GM12878 (cell line): ENCODE measurements around the gene GPC6. TPM values are rescaled to one million over a fixed set of nuclear protein-coding genes. Genes with fewer than 3 reads are reported as not detected.

Experiments used
- ATAC-seq: fragments of 200-7000 bp; cut with Tn5 transposase; 3 replicates; pipeline ENCODE4 v1.9.1; 2020; ENCODE audit warnings: mild to moderate bottlenecking, moderate library complexity
- BruUV-seq: library from RNA; stranded (reverse); fragments of 400-500 nt; replicated peaks from 2 replicates; lab custom pipeline; 2021; lab: Mats Ljungman, UMichigan
- CTCF ChIA-PET: fragments of 300-600 bp; sonication (Branson Sonifier 250); formaldehyde crosslinking; extraction: SDS; loops from one replicate; lab custom pipeline; 2021; ENCODE audit warnings: inconsistent platforms; lab: Yijun Ruan, JAX
- POLR2A ChIA-PET: fragments of 350-600 bp; formaldehyde crosslinking; extraction: SDS; loops from one replicate; lab custom pipeline; 2021; ENCODE audit warnings: inconsistent platforms; lab: Charles Lee
- RAD21 ChIA-PET: fragments of 300-600 bp; sonication (Branson Sonifier 250); formaldehyde crosslinking; loops from one replicate; lab custom pipeline; 2023; ENCODE audit warnings: antibody characterized with exemption; ENCODE audit not compliant: unreplicated experiment; lab: Charles Lee
- SMC1A ChIA-PET: fragments of 300-600 bp; sonication (Branson Sonifier 250); formaldehyde crosslinking; loops from one replicate; lab custom pipeline; 2023; ENCODE audit not compliant: unreplicated experiment, uncharacterized antibody; lab: Charles Lee
- DNase-seq: peaks from one replicate; pipeline ENCODE4 v3.0.0-alpha.2; 2011; ENCODE audit warnings: low read depth, low spot score
- FAIRE-seq: peaks from 3 replicates; lab custom pipeline; 2011; peaks lifted over from hg19 to GRCh38; lab: Jason Lieb, UNC
- H2AFZ ChIP-seq: 2 replicates; pipeline ENCODE4 v1.6.0; 2011; ENCODE audit warnings: low read depth, low read length, control low read depth; ENCODE audit not compliant: control insufficient read depth
- H3K27ac ChIP-seq: 2 replicates; pipeline ENCODE4 v1.5.1; 2011; ENCODE audit warnings: control low read depth; ENCODE audit not compliant: control insufficient read depth, insufficient read depth
- H3K27me3 ChIP-seq, 2 experiments: replicated peaks in 1 of 2; 2 replicates each; pipeline versions ENCODE4 v1.6.0 to v1.6.1; 2011; ENCODE audit warnings: low read length in 1 of 2; ENCODE audit not compliant: control insufficient read depth in 2 of 2, insufficient read depth in 2 of 2
- H3K36me3 ChIP-seq, 2 experiments: 2 replicates each; pipeline ENCODE4 v1.5.1; 2011; ENCODE audit warnings: low read length in 1 of 2; ENCODE audit not compliant: control insufficient read depth in 2 of 2, insufficient read depth in 2 of 2
- H3K4me1 ChIP-seq: 2 replicates; pipeline ENCODE4 v1.6.1; 2011; ENCODE audit warnings: mild to moderate bottlenecking, low read length, moderate library complexity, mixed read lengths; ENCODE audit not compliant: control insufficient read depth, insufficient read depth
- H3K4me2 ChIP-seq: 2 replicates; pipeline ENCODE4 v1.6.0; 2011; ENCODE audit warnings: control low read depth; ENCODE audit not compliant: control insufficient read depth, insufficient read depth
- H3K4me3 ChIP-seq: fragments of 200-600 bp; sonication (generic); 2 replicates; pipeline ENCODE4 v1.5.1; 2016
- H3K79me2 ChIP-seq: 2 replicates; pipeline ENCODE4 v1.6.0; 2011; ENCODE audit warnings: low read length; ENCODE audit not compliant: control insufficient read depth, insufficient read depth
- H3K9ac ChIP-seq: 2 replicates; pipeline ENCODE4 v1.8.0; 2011; ENCODE audit warnings: low read length, control low read depth, mixed read lengths; ENCODE audit not compliant: control insufficient read depth, insufficient read depth
- H3K9me3 ChIP-seq: replicated peaks from 3 replicates; pipeline ENCODE4 v1.5.1; 2011; ENCODE audit warnings: mild to moderate bottlenecking, low read length; ENCODE audit not compliant: control insufficient read depth, insufficient read depth
- H4K20me1 ChIP-seq: 2 replicates; pipeline ENCODE4 v1.6.0; 2011; ENCODE audit not compliant: control insufficient read depth, insufficient read depth
- BRCA1 ChIP-seq: IDR thresholded peaks from 2 replicates; pipeline ENCODE4 v1.6.1; 2011; ENCODE audit warnings: low read depth, low read length, improper control_type of control experiment
- CBFB ChIP-seq: IDR thresholded peaks from 2 replicates; pipeline ENCODE4 v1.6.1; 2016; ENCODE audit warnings: antibody characterized with exemption, low read depth
- CUX1 ChIP-seq: IDR thresholded peaks from 2 replicates; pipeline ENCODE4 v1.6.1; 2012; ENCODE audit warnings: improper control_type of control experiment, low read depth, low read length; ENCODE audit not compliant: insufficient replicate concordance
- EP300 ChIP-seq, 2 experiments: fragments of 150-350 bp in 1 of 2; IDR thresholded peaks; 2 replicates each; pipeline ENCODE4 v1.6.1; 2011 to 2012; ENCODE audit warnings: low read depth in 2 of 2, low read length in 2 of 2, borderline replicate concordance in 1 of 2, improper control_type of control experiment in 1 of 2, inconsistent platforms in 1 of 2; ENCODE audit not compliant: control insufficient read depth in 1 of 2
- FOS ChIP-seq: IDR thresholded peaks from 3 replicates; pipeline ENCODE4 v1.6.1; 2011; ENCODE audit warnings: borderline replicate concordance; ENCODE audit not compliant: insufficient read length; ENCODE audit errors: extremely low read depth
- YBX1 ChIP-seq: fragments of 450-650 bp; IDR thresholded peaks from 2 replicates; pipeline ENCODE4 v1.6.1; 2016; ENCODE audit warnings: antibody characterized with exemption
- in situ Hi-C: fragments of 300-500 bp; cut with MboI; formaldehyde crosslinking; loops from 9 replicates; pipeline ENCODE4 v1.14.3; 2018; ENCODE audit warnings: mixed read lengths
- intact Hi-C: fragments of 100-400 bp; cut with micrococcal nuclease; formaldehyde crosslinking; loops from one replicate; pipeline ENCODE4 v1.14.2; 2022; ENCODE audit not compliant: unreplicated experiment
- polyA plus RNA-seq, 11 experiments: library from polyadenylated mRNA; depleted of rRNA in 4 of 11; unstranded in 6 of 11; stranded (reverse) in 5 of 11; fragments of >200 nt; fragmentation: Nextera tagmentation in 4 of 11; fragmentation: Illumina TruSeq in 1 of 11; extraction: Ambion mirVana in 4 of 11; extraction: Trizol in 1 of 11; gene quantifications; 1 replicate in 1 of 11; 2 replicates in 10 of 11; pipeline versions ENCODE4 v1.2.1 to v1.2.3, GENCODE V29; 2011 to 2016; ENCODE audit warnings: inconsistent platforms in 2 of 11, missing spikeins in 2 of 11, low read depth in 1 of 11
- total RNA-seq, 4 experiments: library from RNA; depleted of rRNA in 3 of 4; stranded (reverse); fragments of >200 nt in 3 of 4; fragmentation: Illumina TruSeq in 1 of 4; extraction: Trizol in 1 of 4; gene quantifications; 2 replicates each; pipeline versions ENCODE4 v1.2.1 to v1.2.3, GENCODE V29; 2013 to 2021
- TF ChIP-seq, protein P1 (sequence below), 3 experiments: IDR thresholded peaks in 2 of 3; conservative IDR thresholded peaks in 1 of 3; 2 replicates each; pipeline ENCODE4 v1.5.1; 2011; ENCODE audit warnings: low read depth in 3 of 3, low read length in 3 of 3, mild to moderate bottlenecking in 3 of 3, control low read depth in 2 of 3, moderate library complexity in 2 of 3, inconsistent platforms in 1 of 3, mixed read lengths in 1 of 3; ENCODE audit not compliant: control insufficient read depth in 2 of 3, insufficient read depth in 1 of 3; ENCODE audit errors: extremely low read depth in 1 of 3

Gene GPC6
- total and polyA plus RNA-seq, 10 of the 15 experiments (the other 5 are each of a cell fraction or from before 2014, with no cell fraction given): 0.03 to 0.04 (median 0.03) TPM; not detected in 7

GRCh38 chr13:94431987-94432386 is 1205.4 kb downstream of the GPC6 start:
- no TSS peak for BruUV-seq
- Histone ChIP-seq H3K9me3 (no peaks in the 10 kb centered on the region), H3K27ac (no peak overlapping the region), H3K4me2 (no peak overlapping the region), H4K20me1 (no peaks in the 10 kb centered on the region), H3K9ac (no peak overlapping the region), H3K4me3 (no peak overlapping the region), H3K79me2 (no peaks in the 10 kb centered on the region), H2AFZ (peak overlapping the region; percentile 8; the same call in 1 of the 2 replicates), H3K4me1 (no peaks in the 10 kb centered on the region), H3K36me3 (no peaks in the 10 kb centered on the region), H3K27me3 (no peaks in the 10 kb centered on the region; a peak in 1 of 4 replicates)
- CTCF ChIA-PET: interaction anchor here (0.7 to 11.7 kb wide), 2 partner anchors 187 to 1192 kb away, joined by 3 to 288 read pairs; no protein-coding TSS in a partner anchor
- intact Hi-C loops: no loop called here
- no peak for FAIRE-seq
- no peak for ATAC-seq
- POLR2A ChIA-PET: no interaction called here
- DNase-seq: no peak
- SMC1A ChIA-PET: interaction anchor here (7.7 kb wide), 1 partner anchor 186 kb away, joined by 153 read pairs; no protein-coding TSS in a partner anchor
- RAD21 ChIA-PET: interaction anchor here (6.5 kb wide), 1 partner anchor 187 kb away, joined by 111 read pairs; no protein-coding TSS in a partner anchor
- TF ChIP-seq CBFB (no peak), BRCA1 (no peak), CUX1 (no peak), EP300 (IDR thresholded peaks at IDR 0.05; ENCODE audit: borderline replicate concordance in 1 of 2, control insufficient read depth in 1 of 2, low read depth in 2 of 2, low read length in 2 of 2) (no peak), FOS (no peak), YBX1 (no peak)
- TF ChIP-seq, protein P1, sequence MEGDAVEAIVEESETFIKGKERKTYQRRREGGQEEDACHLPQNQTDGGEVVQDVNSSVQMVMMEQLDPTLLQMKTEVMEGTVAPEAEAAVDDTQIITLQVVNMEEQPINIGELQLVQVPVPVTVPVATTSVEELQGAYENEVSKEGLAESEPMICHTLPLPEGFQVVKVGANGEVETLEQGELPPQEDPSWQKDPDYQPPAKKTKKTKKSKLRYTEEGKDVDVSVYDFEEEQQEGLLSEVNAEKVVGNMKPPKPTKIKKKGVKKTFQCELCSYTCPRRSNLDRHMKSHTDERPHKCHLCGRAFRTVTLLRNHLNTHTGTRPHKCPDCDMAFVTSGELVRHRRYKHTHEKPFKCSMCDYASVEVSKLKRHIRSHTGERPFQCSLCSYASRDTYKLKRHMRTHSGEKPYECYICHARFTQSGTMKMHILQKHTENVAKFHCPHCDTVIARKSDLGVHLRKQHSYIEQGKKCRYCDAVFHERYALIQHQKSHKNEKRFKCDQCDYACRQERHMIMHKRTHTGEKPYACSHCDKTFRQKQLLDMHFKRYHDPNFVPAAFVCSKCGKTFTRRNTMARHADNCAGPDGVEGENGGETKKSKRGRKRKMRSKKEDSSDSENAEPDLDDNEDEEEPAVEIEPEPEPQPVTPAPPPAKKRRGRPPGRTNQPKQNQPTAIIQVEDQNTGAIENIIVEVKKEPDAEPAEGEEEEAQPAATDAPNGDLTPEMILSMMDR (IDR thresholded peaks at IDR 0.05 in 2 of 3, conservative IDR thresholded peaks at IDR 0.05 in 1 of 3; ENCODE audit: control insufficient read depth in 2 of 3, extremely low read depth in 1 of 3, insufficient read depth in 1 of 3, low read depth in 3 of 3, low read length in 3 of 3): no peak
- in situ Hi-C loops: loop anchor here (25.0 kb wide), 1 partner anchor 980 kb away; no protein-coding TSS in a partner anchor
